H9 (cell line): ENCODE data around the gene CDH7. TPM values are rescaled to one million over a fixed set of nuclear protein-coding genes. Genes with fewer than 3 reads are reported as not detected.

Experiments used
- DNase-seq: peaks from one replicate; pipeline ENCODE4 v3.0.0-alpha.2; 2017
- H2AFZ ChIP-seq: one replicate; pipeline ENCODE4 v1.6.1; 2013; ENCODE audit warnings: mild to moderate bottlenecking, low read length, control low read depth, moderate library complexity
- H2AK5ac ChIP-seq: 2 replicates; pipeline ENCODE4 v1.6.1; 2013; ENCODE audit warnings: low read length, control low read depth, mixed read lengths; ENCODE audit not compliant: insufficient read length
- H2BK120ac ChIP-seq: one replicate; pipeline ENCODE4 v1.6.1; 2013; ENCODE audit warnings: low read depth, mild to moderate bottlenecking, low read length, control low read depth, inconsistent platforms; ENCODE audit not compliant: poor library complexity, severe bottlenecking
- H2BK12ac ChIP-seq: 2 replicates; pipeline ENCODE4 v1.6.1; 2013; ENCODE audit warnings: low read length, control low read depth, mixed read lengths, low read depth; ENCODE audit not compliant: insufficient read length
- H2BK15ac ChIP-seq: 2 replicates; pipeline ENCODE4 v1.6.1; 2013; ENCODE audit warnings: low read depth, low read length, control low read depth
- H2BK20ac ChIP-seq: one replicate; pipeline ENCODE4 v1.6.1; 2013; ENCODE audit warnings: low read depth, mild to moderate bottlenecking, low read length, control low read depth, inconsistent platforms; ENCODE audit not compliant: poor library complexity, severe bottlenecking
- H2BK5ac ChIP-seq: 2 replicates; pipeline ENCODE4 v1.6.1; 2013; ENCODE audit warnings: low read length, control low read depth, mixed read lengths; ENCODE audit not compliant: insufficient read length
- H3K14ac ChIP-seq: 2 replicates; pipeline ENCODE4 v1.6.1; 2013; ENCODE audit warnings: low read length, control low read depth; ENCODE audit not compliant: insufficient read depth
- H3K18ac ChIP-seq: 2 replicates; pipeline ENCODE4 v1.6.1; 2013; ENCODE audit warnings: low read depth, mild to moderate bottlenecking, mixed read lengths, low read length, control low read depth; ENCODE audit not compliant: insufficient read length
- H3K23ac ChIP-seq: 2 replicates; pipeline ENCODE4 v1.6.1; 2013; ENCODE audit warnings: low read length, control low read depth, mixed read lengths, low read depth; ENCODE audit not compliant: insufficient read length
- H3K23me2 ChIP-seq: 2 replicates; pipeline ENCODE4 v1.6.1; 2013; ENCODE audit warnings: low read depth, mild to moderate bottlenecking, mixed read lengths, low read length, control low read depth; ENCODE audit not compliant: insufficient read length, poor library complexity, severe bottlenecking
- H3K27ac ChIP-seq: 2 replicates; pipeline ENCODE4 v1.5.1; 2013; ENCODE audit warnings: low read length, control low read depth, mixed read lengths, low read depth; ENCODE audit not compliant: insufficient read length
- H3K27me3 ChIP-seq: 2 replicates; pipeline ENCODE4 v1.6.1; 2013; ENCODE audit warnings: low read length, control low read depth, inconsistent platforms; ENCODE audit not compliant: insufficient read depth
- H3K4ac ChIP-seq: 2 replicates; pipeline ENCODE4 v1.6.1; 2013; ENCODE audit warnings: low read depth, mild to moderate bottlenecking, control low read depth, inconsistent platforms, low read length, moderate library complexity
- H3K4me1 ChIP-seq: 2 replicates; pipeline ENCODE4 v1.6.1; 2013; ENCODE audit warnings: low read length, control low read depth, inconsistent platforms; ENCODE audit not compliant: insufficient read depth
- H3K4me2 ChIP-seq: 2 replicates; pipeline ENCODE4 v1.6.1; 2013; ENCODE audit warnings: low read length, control low read depth, mixed read lengths; ENCODE audit not compliant: insufficient read length, insufficient read depth
- H3K56ac ChIP-seq: 2 replicates; pipeline ENCODE4 v1.6.1; 2013; ENCODE audit warnings: low read depth, mild to moderate bottlenecking, mixed read lengths, low read length, control low read depth; ENCODE audit not compliant: insufficient read length
- H3K79me1 ChIP-seq: 2 replicates; pipeline ENCODE4 v1.6.1; 2013; ENCODE audit warnings: low read depth, mild to moderate bottlenecking, moderate library complexity, low read length, control low read depth, inconsistent platforms; ENCODE audit not compliant: insufficient read depth, poor library complexity, severe bottlenecking
- H3K79me2 ChIP-seq: 2 replicates; pipeline ENCODE4 v1.6.1; 2013; ENCODE audit warnings: low read length, control low read depth, inconsistent platforms; ENCODE audit not compliant: insufficient read depth
- H3K9ac ChIP-seq: 2 replicates; pipeline ENCODE4 v1.6.1; 2013; ENCODE audit warnings: low read length, control low read depth, mixed read lengths; ENCODE audit not compliant: insufficient read length; ENCODE audit errors: extremely low read depth
- H3K9me3 ChIP-seq: one replicate; pipeline ENCODE4 v1.6.1; 2013; ENCODE audit warnings: low read depth, low read length, inconsistent platforms; ENCODE audit not compliant: control insufficient read depth
- H3T11ph ChIP-seq: one replicate; pipeline ENCODE4 v1.6.1; 2013; ENCODE audit warnings: mild to moderate bottlenecking, low read length, control low read depth, inconsistent platforms
- H4K20me1 ChIP-seq: one replicate; pipeline ENCODE4 v1.6.1; 2013; ENCODE audit not compliant: control insufficient read depth, insufficient read length, insufficient read depth
- H4K5ac ChIP-seq: 2 replicates; pipeline ENCODE4 v1.6.1; 2013; ENCODE audit warnings: low read depth, mild to moderate bottlenecking, mixed read lengths, low read length, control low read depth; ENCODE audit not compliant: insufficient read length
- H4K8ac ChIP-seq: replicated peaks from 2 replicates; pipeline ENCODE4 v1.6.1; 2013; ENCODE audit warnings: low read length, control low read depth, mixed read lengths, low read depth; ENCODE audit not compliant: insufficient read length
- H4K91ac ChIP-seq: 2 replicates; pipeline ENCODE4 v1.6.1; 2013; ENCODE audit warnings: low read depth, mild to moderate bottlenecking, moderate library complexity, mixed read lengths, low read length, control low read depth; ENCODE audit not compliant: insufficient read length
- H3K27ac Mint-ChIP-seq, 3 experiments: 2 replicates in 2 of 3; 3 replicates in 1 of 3; pipeline ENCODE4 v1.8.0; 2020 to 2021; ENCODE audit warnings: mixed read lengths in 3 of 3, mild to moderate bottlenecking in 1 of 3, moderate library complexity in 1 of 3
- H3K27me3 Mint-ChIP-seq: 2 replicates; pipeline ENCODE4 v1.8.0; 2021; ENCODE audit warnings: low read depth, mild to moderate bottlenecking, moderate library complexity, mixed read lengths
- H3K36me3 Mint-ChIP-seq, 3 experiments: 2 replicates in 2 of 3; 3 replicates in 1 of 3; pipeline ENCODE4 v1.8.0; 2020 to 2021; ENCODE audit warnings: low read depth in 3 of 3, mixed read lengths in 3 of 3; ENCODE audit not compliant: insufficient read depth in 1 of 3
- H3K4me1 Mint-ChIP-seq, 2 experiments: 2 replicates each; pipeline ENCODE4 v1.8.0; 2020; ENCODE audit warnings: mixed read lengths in 2 of 2
- H3K4me3 Mint-ChIP-seq, 2 experiments: 2 replicates in 1 of 2; 3 replicates in 1 of 2; pipeline ENCODE4 v1.8.0; 2020 to 2021; ENCODE audit warnings: mild to moderate bottlenecking in 2 of 2, mixed read lengths in 2 of 2, moderate library complexity in 1 of 2
- H3K9me3 Mint-ChIP-seq, 2 experiments: 2 replicates in 1 of 2; 3 replicates in 1 of 2; pipeline ENCODE4 v1.8.0; 2020; ENCODE audit warnings: mild to moderate bottlenecking in 2 of 2, mixed read lengths in 2 of 2, moderate library complexity in 1 of 2
- WGBS: extraction: QIAGEN DNeasy Blood & Tissue Kit; methylation state at CpG from one replicate; pipeline ENCODE4 v1.1.7; 2013; ENCODE audit warnings: missing lambda C conversion rate, low lambda C conversion rate, mixed read lengths; ENCODE audit not compliant: insufficient read length; ENCODE audit errors: extremely low coverage; 5-methylcytosine and 5-hydroxymethylcytosine counted together
- total RNA-seq: library from RNA; stranded (reverse); gene quantifications from 2 replicates; pipeline ENCODE4 v1.2.1, GENCODE V29; 2021
- TF ChIP-seq, protein P1 (sequence below): fragments of 200-600 bp; sonication (generic); conservative IDR thresholded peaks from 3 replicates; pipeline ENCODE4 v1.8.0; 2021; ENCODE audit warnings: antibody characterized with exemption, mild to moderate bottlenecking

The CDH7 gene
- total RNA-seq, 1 experiment from 2014 or later: 0.13 TPM

DNA sequence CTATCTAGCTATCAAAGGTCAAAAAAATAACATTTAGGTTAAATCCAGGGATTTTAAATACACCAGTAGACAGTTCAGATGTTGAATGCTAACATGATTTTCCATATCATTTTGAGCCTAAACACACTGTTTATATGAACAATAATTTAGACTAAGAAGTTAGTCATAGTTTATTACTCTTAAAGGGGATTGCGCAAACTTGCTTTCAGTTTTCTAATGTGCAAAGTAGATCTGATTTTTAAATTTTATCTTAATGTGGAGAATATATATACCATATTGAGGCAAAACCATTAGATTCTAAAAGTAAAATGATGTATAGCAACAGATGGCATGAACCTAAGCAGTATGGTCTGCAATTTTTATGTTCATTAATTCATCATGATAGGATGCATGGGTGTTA, 76.6 kb downstream of the CDH7 start:
- no peak overlapping the region for H2BK15ac ChIP-seq
- H3K56ac ChIP-seq: no peak overlapping the region
- no peaks in the 10 kb centered on the region for H3K27me3 ChIP-seq
- H4K8ac ChIP-seq: no peak overlapping the region
- H2AFZ ChIP-seq: no peak overlapping the region
- no peak overlapping the region for H3K4ac ChIP-seq
- Mint-ChIP-seq H3K36me3 (no peaks in the 10 kb centered on the region), H3K27ac (no peak overlapping the region), H3K4me3 (no peak overlapping the region), H3K27me3 (no peaks in the 10 kb centered on the region), H3K9me3 (no peaks in the 10 kb centered on the region), H3K4me1 (peaks cover 0 to 6% of the 10 kb centered on the region in 2 experiments; a peak in 3 of 4 replicates)
- no peaks in the 10 kb centered on the region for H3K79me1 ChIP-seq
- no peaks in the 10 kb centered on the region for H3K79me2 ChIP-seq
- no peak overlapping the region for H2BK5ac ChIP-seq
- no peaks in the 10 kb centered on the region for H4K20me1 ChIP-seq
- H3T11ph ChIP-seq: no peak overlapping the region
- H4K5ac ChIP-seq: no peak overlapping the region
- no peaks in the 10 kb centered on the region; the same call in 1 of the 2 replicates for H3K4me1 ChIP-seq
- H3K23me2 ChIP-seq: no peaks in the 10 kb centered on the region
- DNase-seq: no peak
- H3K9ac ChIP-seq: no peak overlapping the region
- no peak overlapping the region for H3K14ac ChIP-seq
- TF ChIP-seq, protein P1, sequence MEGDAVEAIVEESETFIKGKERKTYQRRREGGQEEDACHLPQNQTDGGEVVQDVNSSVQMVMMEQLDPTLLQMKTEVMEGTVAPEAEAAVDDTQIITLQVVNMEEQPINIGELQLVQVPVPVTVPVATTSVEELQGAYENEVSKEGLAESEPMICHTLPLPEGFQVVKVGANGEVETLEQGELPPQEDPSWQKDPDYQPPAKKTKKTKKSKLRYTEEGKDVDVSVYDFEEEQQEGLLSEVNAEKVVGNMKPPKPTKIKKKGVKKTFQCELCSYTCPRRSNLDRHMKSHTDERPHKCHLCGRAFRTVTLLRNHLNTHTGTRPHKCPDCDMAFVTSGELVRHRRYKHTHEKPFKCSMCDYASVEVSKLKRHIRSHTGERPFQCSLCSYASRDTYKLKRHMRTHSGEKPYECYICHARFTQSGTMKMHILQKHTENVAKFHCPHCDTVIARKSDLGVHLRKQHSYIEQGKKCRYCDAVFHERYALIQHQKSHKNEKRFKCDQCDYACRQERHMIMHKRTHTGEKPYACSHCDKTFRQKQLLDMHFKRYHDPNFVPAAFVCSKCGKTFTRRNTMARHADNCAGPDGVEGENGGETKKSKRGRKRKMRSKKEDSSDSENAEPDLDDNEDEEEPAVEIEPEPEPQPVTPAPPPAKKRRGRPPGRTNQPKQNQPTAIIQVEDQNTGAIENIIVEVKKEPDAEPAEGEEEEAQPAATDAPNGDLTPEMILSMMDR: no peak
- H3K4me2 ChIP-seq: no peak overlapping the region
- H3K27ac ChIP-seq: no peak overlapping the region
- H4K91ac ChIP-seq: no peak overlapping the region
- H3K18ac ChIP-seq: no peak overlapping the region
- H3K9me3 ChIP-seq: no peaks in the 10 kb centered on the region
- no peak overlapping the region for H2BK20ac ChIP-seq
- no peak overlapping the region for H3K23ac ChIP-seq
- no peak overlapping the region for H2BK12ac ChIP-seq
- H2AK5ac ChIP-seq: no peak overlapping the region
- no peak overlapping the region for H2BK120ac ChIP-seq
- no CpG with 5 or more reads among the region's 1 CpG for WGBS
